A549 treated with GW870086 at 1 μM for 4 hours (cell line): ENCODE data around the gene IFNL1. TPM values are rescaled to one million over a fixed set of nuclear protein-coding genes. Genes with fewer than 3 reads are reported as not detected.

Experiments used
- total RNA-seq: library from RNA; stranded (reverse); fragments of 200-300 nt; extraction: Qiagen RNA extraction; gene quantifications from 5 replicates; pipeline ENCODE4 v1.2.3, GENCODE V29; 2022; ENCODE audit warnings: low read depth

Gene IFNL1
- total RNA-seq: 0.27 TPM in 1 of 5 replicates, not detected in the others

GRCh38 chr19:39296055-39296645, at the start of gene IFNL1:
TSS of gene IFNL1 (plus strand) at chr19:39296407. CDS start at chr19:39296422, 15 bp downstream.

GRCh38 chr19:39248806-39249205, 47.4 kb upstream of the IFNL1 start, which contains the start of gene IFNL4:
TSS of gene IFNL4 (minus strand) at chr19:39248856.

GRCh38 chr19:39268085-39268484, 28.1 kb upstream of the IFNL1 start, which contains the start of gene IFNL2:
TSS of gene IFNL2 (plus strand) at chr19:39268396. CDS start at chr19:39268569, 173 bp downstream.

GRCh38 chr19:39341719-39342604, 45.8 kb downstream of the IFNL1 start, which contains the start of gene SAMD4B:
TSS of gene SAMD4B (plus strand) at chr19:39342421. CDS start at chr19:39356894, 14,473 bp downstream.

Other genes starting within 250 kb of the IFNL1 start
- gene ACP7, start 212.0 kb upstream of the IFNL1 start, total RNA-seq: 0.06 to 0.13 TPM (median 0.08 TPM) in 4 of 5 replicates, not detected in the other
- gene PAK4, start 170.6 kb upstream of the IFNL1 start, total RNA-seq: 91.5 to 118 TPM (median 110 TPM) in 5 replicates
- 1.00 to 2.3 TPM (median 1.6 TPM) in 5 replicates for gene NCCRP1, start 99.4 kb upstream of the IFNL1 start, total RNA-seq
- gene SYCN, start 92.1 kb upstream of the IFNL1 start, total RNA-seq: not detected in 5 replicates
- gene IFNL3, start 51.4 kb upstream of the IFNL1 start, total RNA-seq: not detected in 5 replicates
- not detected in 5 replicates for gene IFNL4, start 47.6 kb upstream of the IFNL1 start, total RNA-seq
- gene IFNL2, start 28.0 kb upstream of the IFNL1 start, total RNA-seq: not detected in 5 replicates
- 8.1 to 10.8 TPM (median 10.2 TPM) in 5 replicates for gene LRFN1, start 24.5 kb downstream of the IFNL1 start, total RNA-seq
- gene GMFG, start 39.6 kb downstream of the IFNL1 start, total RNA-seq: 0.35 to 1.1 TPM (median 0.66 TPM) in 5 replicates
- 120 to 179 TPM (median 169 TPM) in 5 replicates for gene SAMD4B, start 46.0 kb downstream of the IFNL1 start, total RNA-seq
- 69.9 to 72.7 TPM (median 71.6 TPM) in 5 replicates for gene PAF1, start 94.7 kb downstream of the IFNL1 start, total RNA-seq
- gene MED29, start 95.0 kb downstream of the IFNL1 start, total RNA-seq: 72.5 to 75.5 TPM (median 74.8 TPM) in 5 replicates
- 160 to 246 TPM (median 200 TPM) in 5 replicates for gene ZFP36, start 110.4 kb downstream of the IFNL1 start, total RNA-seq
- 78.8 to 119 TPM (median 96.5 TPM) in 5 replicates for gene PLEKHG2, start 116.3 kb downstream of the IFNL1 start, total RNA-seq
- gene RPS16, start 139.5 kb downstream of the IFNL1 start, total RNA-seq: 6,743 to 7,584 TPM (median 7,284 TPM) in 5 replicates
- 163 to 198 TPM (median 184 TPM) in 5 replicates for gene SUPT5H, start 149.2 kb downstream of the IFNL1 start, total RNA-seq
- 173 to 225 TPM (median 219 TPM) in 5 replicates for gene TIMM50, start 184.4 kb downstream of the IFNL1 start, total RNA-seq
- 8.3 to 11.1 TPM (median 10.1 TPM) in 5 replicates for gene DLL3, start 202.5 kb downstream of the IFNL1 start, total RNA-seq
- gene SELENOV, start 218.7 kb downstream of the IFNL1 start, total RNA-seq: not detected in 5 replicates
- gene EID2B, start 236.4 kb downstream of the IFNL1 start, total RNA-seq: 7.9 to 9.5 TPM (median 8.3 TPM) in 5 replicates
- gene EID2, start 243.8 kb downstream of the IFNL1 start, total RNA-seq: 35.5 to 48.6 TPM (median 43.8 TPM) in 5 replicates